SK-N-MC (cell line): ENCODE measurements around the gene TMEM131.
A peak's percentile ranks its signal among the peaks of the same experiment; 100 is the strongest.
"Not testable (repeated sequence)": the region's sequence is repeated elsewhere in the genome, so short reads cannot be mapped to it uniquely, and the experiment has no call there.

Source experiments
- DNase-seq: peaks from one replicate; pipeline ENCODE4 v3.0.0-alpha.2; 2011; ENCODE audit warnings: low read depth, low spot score
- H3K27ac ChIP-seq: fragments of 200-600 bp; sonication (generic); 2 replicates; pipeline ENCODE4 v1.5.1; 2016; ENCODE audit warnings: mixed run types
- H3K36me3 ChIP-seq: fragments of 200-600 bp; sonication (generic); 2 replicates; pipeline ENCODE4 v1.6.1; 2017; ENCODE audit warnings: antibody characterized with exemption, low read length, mixed read lengths; ENCODE audit not compliant: insufficient read depth
- H3K4me3 ChIP-seq: fragments of 200-600 bp; sonication (generic); 2 replicates; pipeline ENCODE4 v1.5.1; 2016
- H3K9ac ChIP-seq: fragments of 200-600 bp; sonication (generic); 2 replicates; pipeline ENCODE4 v1.8.0; 2017; ENCODE audit warnings: mixed run types, mixed read lengths; ENCODE audit not compliant: insufficient read length
- H3K9me3 ChIP-seq: fragments of 200-600 bp; sonication (generic); 2 replicates; pipeline ENCODE4 v1.6.1; 2017; ENCODE audit warnings: low read depth, mild to moderate bottlenecking, antibody characterized with exemption, low read length, moderate library complexity, mixed read lengths
- EZH2 ChIP-seq: fragments of 200-600 bp; sonication (generic); IDR thresholded peaks from one replicate; pipeline ENCODE4 v1.6.1; 2017; ENCODE audit warnings: antibody characterized with exemption
- FOXP2 ChIP-seq: optimal IDR thresholded peaks from 2 replicates; pipeline ENCODE3; 2011; ENCODE audit warnings: mild to moderate bottlenecking, moderate library complexity; ENCODE audit not compliant: insufficient read depth; ENCODE audit errors: extremely low read length, control extremely low read depth
- POLR2AphosphoS5 ChIP-seq: IDR thresholded peaks from 2 replicates; pipeline ENCODE4 v1.6.1; 2012; ENCODE audit warnings: mild to moderate bottlenecking, low read depth, low read length, borderline replicate concordance

TMEM131 gene

GRCh38 chr2:97891611-97892010, 104.1 kb downstream of the TMEM131 start:
- no peak overlapping the region for H3K27ac ChIP-seq
- no peak overlapping the region for H3K9ac ChIP-seq
- DNase-seq = no peak
- no peak overlapping the region for H3K4me3 ChIP-seq
- no peaks in the 10 kb centered on the region for H3K9me3 ChIP-seq
- TF ChIP-seq EZH2 = no peak
- no peak for TF ChIP-seq POLR2AphosphoS5
- TF ChIP-seq FOXP2 = no peak
- H3K36me3 ChIP-seq = peaks cover 8% of the 10 kb centered on the region; the same call in 1 of the 2 replicates

GRCh38 chr2:97889156-97889555, 106.6 kb downstream of the TMEM131 start:
- Histone ChIP-seq H3K4me3 (no peak overlapping the region), H3K36me3 (peaks cover 20% of the 10 kb centered on the region), H3K9ac (no peak overlapping the region), H3K9me3 (no peaks in the 10 kb centered on the region; the same call in 1 of the 2 replicates), H3K27ac (no peak overlapping the region)
- TF ChIP-seq FOXP2 (no peak), EZH2 (no peak), POLR2AphosphoS5 (no peak)
- DNase-seq = no peak

- Histone ChIP-seq H3K27ac (no peak overlapping the region), H3K9me3 (no peaks in the 10 kb centered on the region; the same call in 1 of the 2 replicates), H3K9ac (no peak overlapping the region), H3K36me3 (peaks cover 20% of the 10 kb centered on the region), H3K4me3 (no peak overlapping the region)
- TF ChIP-seq EZH2 = no peak
- TF ChIP-seq POLR2AphosphoS5 = no peak
- no peak for TF ChIP-seq FOXP2
- DNase-seq = no peak
Measured at GRCh38 chr2:97885841-97886240, 109.9 kb downstream of the TMEM131 start.

GRCh38 chr2:97880334-97880733, 115.4 kb downstream of the TMEM131 start:
- Histone ChIP-seq H3K27ac (no peak overlapping the region), H3K9ac (no peak overlapping the region), H3K36me3 (no peaks in the 10 kb centered on the region), H3K4me3 (no peak overlapping the region), H3K9me3 (no peaks in the 10 kb centered on the region)
- DNase-seq = no peak
- no peak for TF ChIP-seq POLR2AphosphoS5
- TF ChIP-seq EZH2 = no peak
- TF ChIP-seq FOXP2 = no peak

GRCh38 chr2:97878865-97879264, 116.9 kb downstream of the TMEM131 start:
- TF ChIP-seq POLR2AphosphoS5 (no peak), FOXP2 (no peak), EZH2 (no peak)
- H3K4me3 ChIP-seq = no peak overlapping the region
- H3K27ac ChIP-seq = no peak overlapping the region
- H3K36me3 ChIP-seq = no peaks in the 10 kb centered on the region
- no peak overlapping the region for H3K9ac ChIP-seq
- H3K9me3 ChIP-seq = no peaks in the 10 kb centered on the region
- no peak for DNase-seq

GRCh38 chr2:97878317-97878716, 117.4 kb downstream of the TMEM131 start:
- H3K4me3 ChIP-seq, DNase-seq, H3K9me3 ChIP-seq, H3K9ac ChIP-seq, H3K36me3 ChIP-seq, H3K27ac ChIP-seq: not testable (repeated sequence)

- Histone ChIP-seq H3K9me3 (no peaks in the 10 kb centered on the region), H3K9ac (no peak overlapping the region), H3K4me3 (peak overlapping the region; percentile 50; the same call in 1 of the 2 replicates), H3K27ac (peak overlapping the region; percentile 78; the same call in 1 of the 2 replicates), H3K36me3 (no peaks in the 10 kb centered on the region)
- DNase-seq = no peak
- TF ChIP-seq FOXP2 (no peak), POLR2AphosphoS5 (no peak), EZH2 (no peak)
Measured at GRCh38 chr2:97871096-97871780, 124.5 kb downstream of the TMEM131 start.

GRCh38 chr2:97870396-97870843, 125.3 kb downstream of the TMEM131 start:
- Histone ChIP-seq H3K9ac (no peak overlapping the region), H3K27ac (peak overlapping the region; percentile 78; the same call in 1 of the 2 replicates)

More at GRCh38 chr2:97870396-97870843, 125.3 kb downstream of the TMEM131 start:
- Histone ChIP-seq H3K4me3 (peak overlapping the region; percentile 50), H3K9me3 (no peaks in the 10 kb centered on the region), H3K36me3 (no peaks in the 10 kb centered on the region)
- TF ChIP-seq EZH2 (no peak), FOXP2 (no peak), POLR2AphosphoS5 (peak; percentile 37; the same call in 1 of the 2 replicates)
- peak; percentile 79 for DNase-seq
